Renal cortex interstitium (tissue), 11 donors: Measurements from ENCODE around the gene ST3GAL4. TPM values are rescaled to one million over a fixed set of nuclear protein-coding genes. Genes with fewer than 3 reads are reported as not detected.
"Not testable (repeated sequence)": the region's sequence is repeated elsewhere in the genome, so short reads cannot be mapped to it uniquely, and the experiment has no call there.

Experiments used
- DNase-seq, 11 donors: peaks; one replicate each; pipeline ENCODE4 v3.0.0-alpha.2; 2013; ENCODE audit warnings: low read depth in 9 of 11, low spot score in 4 of 11; ENCODE audit errors: extremely low read depth in 1 of 11
- polyA plus RNA-seq, 3 donors: library from polyadenylated mRNA; unstranded; fragments of 120-200 nt; gene quantifications; one replicate each; pipeline ENCODE4 v1.2.1, GENCODE V29; 2013; ENCODE audit not compliant: insufficient read length in 3 of 3

ST3GAL4 gene
- polyA plus RNA-seq, 3 donors: 17.1 to 23.6 (median 17.2) TPM

DNA sequence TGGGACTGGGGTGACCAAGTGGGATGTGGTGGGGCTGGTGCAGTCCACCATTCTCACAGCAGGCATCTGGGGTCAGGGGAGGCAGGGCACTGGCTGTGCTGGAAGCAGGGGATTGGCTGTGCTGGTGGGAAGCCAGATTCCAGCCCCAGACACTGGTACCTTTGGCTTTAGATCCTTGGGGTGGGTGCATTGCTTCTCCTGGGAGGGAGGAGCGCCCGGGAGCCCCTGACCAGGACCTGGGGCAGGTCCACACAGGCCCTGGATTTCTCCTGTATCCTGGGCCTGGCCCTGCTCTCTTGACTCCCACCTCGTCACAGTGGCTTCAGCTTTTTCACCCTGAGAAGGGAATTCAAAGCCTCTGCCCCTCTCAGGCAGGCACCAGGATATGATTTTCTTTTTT, 38.5 kb downstream of the ST3GAL4 start:
- DNase-seq: no peak

GRCh38 chr11:126394634-126395072, 39.2 kb downstream of the ST3GAL4 start:
- DNase-seq: not testable (repeated sequence)

- not testable (repeated sequence) for DNase-seq
These were observed 40.3 kb downstream of the ST3GAL4 start for GRCh38 chr11:126395784-126396183.

- not testable (repeated sequence) for DNase-seq
These were observed 40.8 kb downstream of the ST3GAL4 start for GRCh38 chr11:126396266-126396665.

GRCh38 chr11:126396965-126397364, 41.5 kb downstream of the ST3GAL4 start:
- no peak for DNase-seq

DNA sequence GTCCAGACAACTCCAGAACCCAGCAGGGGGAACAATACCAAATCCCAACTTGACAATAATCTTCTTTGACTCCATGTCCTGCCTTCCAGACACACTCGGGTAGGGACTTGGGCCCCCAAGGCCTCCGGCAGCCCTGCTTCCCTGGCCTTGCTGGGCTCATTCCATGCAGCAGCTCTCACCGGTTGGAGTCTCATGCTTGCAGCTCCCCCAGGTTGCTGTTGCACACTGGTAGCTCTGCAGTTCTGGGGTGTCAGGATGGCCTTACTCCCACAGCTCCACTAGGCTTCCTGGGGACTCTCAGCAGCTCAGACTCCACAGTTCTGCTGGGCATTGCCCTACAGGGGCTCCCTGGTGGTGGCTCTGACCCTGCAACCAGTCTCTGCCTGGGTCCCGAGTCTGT, 42.8 kb downstream of the ST3GAL4 start:
- no peak for DNase-seq

DNA sequence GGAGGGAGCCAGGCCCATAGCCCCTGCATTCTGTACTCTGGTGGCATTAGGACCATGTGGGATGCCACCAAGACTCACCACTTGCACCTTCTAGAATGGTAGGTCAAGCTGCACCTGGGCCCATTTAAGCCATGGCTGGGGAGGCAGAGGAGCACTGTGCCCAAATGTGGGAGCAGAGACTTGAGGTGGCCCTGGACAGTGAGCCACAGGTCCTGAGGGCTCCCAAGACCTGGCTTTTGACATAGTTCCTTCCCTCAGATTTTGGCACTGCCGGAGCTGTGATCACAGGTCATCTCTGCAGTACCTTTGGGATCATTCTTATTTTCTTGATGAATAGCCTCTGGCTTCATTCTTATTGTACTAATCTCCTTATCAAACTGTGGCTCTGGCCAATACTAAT, 43.2 kb downstream of the ST3GAL4 start:
- no peak for DNase-seq

GRCh38 chr11:126400019-126400418, 44.5 kb downstream of the ST3GAL4 start:
- no peak for DNase-seq

- DNase-seq: no peak
These were observed 45.0 kb downstream of the ST3GAL4 start for GRCh38 chr11:126400479-126400878.

DNA sequence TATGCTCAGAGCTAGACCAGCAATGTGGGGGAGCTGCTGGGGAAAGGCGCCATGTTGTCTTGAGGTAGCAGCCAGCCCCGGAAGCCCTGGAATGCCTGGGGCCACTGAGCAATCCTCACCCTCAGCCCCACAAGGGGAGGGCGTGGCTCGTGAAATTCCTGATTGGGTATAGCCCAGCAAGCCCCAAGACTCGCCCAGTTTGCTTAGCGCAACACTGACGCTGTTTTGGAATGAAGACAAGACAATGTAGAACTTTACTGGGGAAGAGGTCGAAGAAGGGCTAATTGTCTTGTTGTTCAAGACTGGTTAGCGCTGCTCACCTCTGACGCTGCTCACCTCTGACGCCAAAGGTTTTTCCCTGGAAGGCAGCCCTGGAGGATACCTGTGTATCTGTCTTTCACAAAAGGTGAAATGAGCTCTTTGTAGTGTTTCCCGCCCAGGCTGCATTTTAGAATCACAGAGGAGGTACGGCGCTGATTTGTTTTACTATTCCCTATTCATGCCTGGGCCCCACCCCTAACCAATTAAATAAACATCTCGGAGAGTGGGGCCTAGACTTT, 47.6 kb downstream of the ST3GAL4 start:
- DNase-seq: no peak

GRCh38 chr11:126403658-126404057, 48.2 kb downstream of the ST3GAL4 start:
- DNase-seq: no peak

DNA sequence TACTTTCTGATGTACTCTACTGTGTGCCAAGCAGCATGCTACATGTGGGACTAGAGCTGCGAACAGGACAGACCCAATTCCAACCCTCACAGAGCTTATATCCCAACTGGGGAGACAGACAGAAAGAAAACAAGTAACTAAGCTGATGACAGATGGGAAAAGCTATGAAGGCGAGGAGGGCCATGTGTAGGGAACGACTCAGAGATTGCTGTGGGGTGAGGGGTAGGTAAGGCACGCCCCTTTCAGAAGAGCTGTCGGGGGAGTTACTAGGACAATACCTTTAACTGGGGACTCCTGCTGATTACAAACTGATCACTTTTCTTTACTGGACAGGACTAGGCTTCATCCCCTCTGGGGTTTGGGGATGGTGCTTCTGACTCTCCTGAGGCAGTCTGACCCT, 48.9 kb downstream of the ST3GAL4 start:
- no peak for DNase-seq

DNA sequence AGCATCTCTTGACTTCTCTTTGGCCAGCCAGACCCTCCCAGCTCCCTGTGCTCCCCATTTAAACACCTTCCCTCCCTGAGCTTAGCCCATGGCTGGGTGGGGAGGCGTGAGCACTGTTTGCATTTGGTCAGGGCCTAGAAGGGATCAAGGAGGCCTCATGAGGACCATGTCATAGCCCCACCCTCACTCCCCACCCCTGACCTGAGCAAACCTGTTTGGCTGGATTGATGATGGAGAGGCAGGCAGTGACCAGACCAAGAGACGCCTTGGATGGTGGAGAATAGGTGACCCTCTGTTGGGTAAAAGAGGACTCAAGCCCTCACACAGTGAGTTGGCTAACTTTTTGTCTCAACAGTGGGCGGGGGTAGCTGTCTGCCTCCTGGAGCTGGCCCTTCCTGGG, 49.9 kb downstream of the ST3GAL4 start:
- no peak for DNase-seq

DNA sequence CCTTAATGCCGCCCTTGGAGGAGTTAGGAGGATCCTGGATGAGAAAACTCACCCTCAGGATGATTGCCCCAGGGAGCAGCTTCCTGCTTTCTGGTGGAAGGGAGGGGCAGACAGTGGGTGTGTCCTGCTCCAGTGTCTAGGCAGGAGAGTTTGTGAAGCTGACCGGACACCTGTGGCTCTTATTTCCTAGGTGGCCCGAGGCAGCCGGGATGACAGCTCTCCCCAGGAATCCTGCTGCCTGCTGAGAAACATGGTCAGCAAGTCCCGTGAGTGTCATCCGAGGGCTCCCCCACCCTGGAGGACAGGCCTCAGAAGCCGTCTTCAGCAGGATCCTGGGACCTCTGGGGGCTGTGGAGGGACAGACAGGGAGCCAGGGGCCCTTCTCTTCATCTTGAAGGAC, 50.4 kb downstream of the ST3GAL4 start:
- DNase-seq: no peak

- DNase-seq: no peak
These were observed 50.9 kb downstream of the ST3GAL4 start for GRCh38 chr11:126406368-126406767.

DNA sequence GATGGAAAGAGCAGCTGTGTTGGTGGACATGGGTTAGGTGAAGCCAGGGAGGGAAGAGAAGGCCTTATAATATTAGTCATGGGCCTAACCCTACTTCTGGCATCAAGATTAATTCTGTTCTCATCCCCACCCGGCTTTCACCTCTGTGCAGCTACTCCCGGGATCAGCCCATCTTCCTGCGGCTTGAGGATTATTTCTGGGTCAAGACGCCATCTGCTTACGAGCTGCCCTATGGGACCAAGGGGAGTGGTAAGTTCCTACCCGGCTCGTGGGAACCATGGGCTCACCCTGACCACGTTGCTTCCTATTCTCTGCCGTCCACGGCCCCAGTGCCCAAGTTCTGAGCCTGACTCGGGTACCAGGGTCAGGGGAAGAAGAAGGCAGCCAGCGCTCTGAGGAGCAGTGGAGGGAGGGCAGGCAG, 51.6 kb downstream of the ST3GAL4 start:
- DNase-seq: no peak

DNA sequence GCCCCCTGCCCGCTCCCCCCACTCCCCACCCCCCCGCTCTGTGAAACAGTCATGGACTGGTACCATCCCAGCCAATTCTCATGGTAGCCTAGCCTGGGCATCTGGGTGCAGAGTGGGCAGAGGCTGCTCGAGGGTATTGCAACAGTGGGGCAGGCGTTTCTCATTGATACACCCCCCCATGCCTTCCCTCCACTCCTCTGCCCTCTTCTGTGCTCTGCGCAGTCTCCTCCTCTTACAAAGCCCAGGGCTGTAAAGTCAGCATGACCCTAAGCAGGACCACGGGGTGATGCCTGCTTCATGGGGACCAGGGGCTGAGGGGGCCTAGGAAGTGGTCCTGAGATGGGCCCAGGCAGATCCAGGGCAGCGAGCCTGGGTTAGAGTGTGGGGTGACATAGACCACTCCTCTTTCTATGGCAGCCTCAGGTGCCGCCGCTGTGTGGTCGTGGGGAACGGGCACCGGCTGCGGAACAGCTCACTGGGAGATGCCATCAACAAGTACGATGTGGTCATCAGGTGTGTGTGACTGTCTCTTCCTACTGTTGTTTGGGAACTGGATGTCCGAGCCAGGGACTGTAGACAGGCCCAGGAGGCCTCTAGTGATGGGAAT, 52.3 kb downstream of the ST3GAL4 start:
- DNase-seq: no peak

- no peak for DNase-seq
These were observed 53.0 kb downstream of the ST3GAL4 start for GRCh38 chr11:126408496-126408895.

DNA sequence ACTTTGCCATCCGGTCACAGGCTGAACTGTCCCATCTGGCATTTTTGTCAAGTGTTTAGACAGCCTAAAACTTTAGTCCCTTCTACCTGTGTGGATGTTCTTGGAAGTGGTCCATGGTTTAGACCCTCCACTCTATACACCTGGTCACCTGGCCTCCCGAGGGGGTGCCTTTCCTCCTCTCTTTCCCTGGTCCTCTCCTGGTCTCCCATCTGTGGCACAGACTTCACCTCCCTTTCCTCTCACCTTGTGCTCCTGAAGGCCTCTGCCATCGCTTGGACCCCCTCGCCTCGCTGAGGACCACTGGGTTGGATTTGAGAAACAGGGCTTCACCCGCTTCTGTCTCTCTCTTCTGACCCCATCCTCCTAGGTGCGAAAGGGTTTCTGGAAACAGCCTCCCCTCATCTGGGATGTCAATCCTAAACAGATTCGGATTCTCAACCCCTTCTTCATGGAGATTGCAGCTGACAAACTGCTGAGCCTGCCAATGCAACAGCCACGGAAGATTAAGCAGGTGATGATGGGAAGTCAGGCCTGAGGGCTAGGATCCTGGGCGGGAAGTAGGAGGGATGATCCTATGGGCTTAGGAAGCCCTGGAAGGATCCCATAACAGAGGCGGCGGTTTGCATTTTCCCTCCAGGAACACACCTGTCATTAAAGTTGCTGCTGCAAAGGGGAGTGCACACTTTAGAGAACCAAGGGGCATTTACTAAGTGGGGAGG, 53.6 kb downstream of the ST3GAL4 start:
- no peak for DNase-seq

DNA sequence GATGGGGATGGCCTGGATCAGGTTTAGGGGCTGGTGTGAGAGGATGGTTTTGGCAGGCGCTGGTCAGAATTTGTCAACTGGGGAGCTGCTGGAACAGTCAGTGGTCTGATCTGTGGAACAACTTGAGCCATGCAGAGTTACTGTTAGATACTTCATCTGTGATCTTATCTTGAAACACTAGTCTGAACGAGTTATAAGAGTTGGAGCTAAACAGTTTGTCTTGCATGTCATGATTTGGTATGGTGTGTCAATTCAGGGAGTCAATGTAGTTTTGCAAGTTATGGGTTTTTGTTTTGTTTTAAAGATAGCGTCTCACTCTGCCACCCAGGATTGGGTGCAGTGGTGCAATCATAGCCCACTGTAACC, 54.1 kb downstream of the ST3GAL4 start:
- no peak for DNase-seq

GRCh38 chr11:126410649-126411048, 55.2 kb downstream of the ST3GAL4 start:
- DNase-seq: no peak
